Transverse colon (tissue), 4 donors: ENCODE measurements around the gene DNAH5. TPM values are rescaled to one million over a fixed set of nuclear protein-coding genes. Genes with fewer than 3 reads are reported as not detected.

Experiments
- DNase-seq: peaks from one replicate; pipeline ENCODE4 v3.0.0-alpha.2; 2019
- H3K27ac ChIP-seq, 4 donors: fragments of 200-600 bp; sonication (generic); 2 replicates each; pipeline ENCODE4 v1.5.1; 2016 to 2018; ENCODE audit warnings: inconsistent platforms in 4 of 4
- H3K27me3 ChIP-seq: fragments of 200-600 bp; sonication (generic); 2 replicates; pipeline ENCODE4 v1.5.1; 2017; ENCODE audit warnings: inconsistent platforms
- H3K36me3 ChIP-seq, 4 donors: fragments of 200-600 bp; sonication (generic); 2 replicates each; pipeline ENCODE4 v1.5.1; 2017 to 2019; ENCODE audit warnings: inconsistent platforms in 4 of 4
- H3K4me1 ChIP-seq, 4 donors: fragments of 200-600 bp; sonication (generic); 2 replicates each; pipeline ENCODE4 v1.5.1; 2017 to 2020; ENCODE audit warnings: inconsistent platforms in 4 of 4
- H3K4me3 ChIP-seq, 4 donors: fragments of 200-600 bp; sonication (generic); 1 replicate in 1 of 4; 2 replicates in 3 of 4; pipeline versions ENCODE4 v1.5.1 to v1.6.1; 2017 to 2019; ENCODE audit warnings: inconsistent platforms in 4 of 4
- H3K9me3 ChIP-seq, 2 donors: fragments of 200-600 bp; sonication (generic); 2 replicates each; pipeline ENCODE4 v1.5.1; 2017 to 2019; ENCODE audit warnings: inconsistent platforms in 2 of 2
- CTCF ChIP-seq, 5 experiments: fragments of 200-600 bp in 3 of 5; fragments of 450-650 bp in 2 of 5; sonication (generic) in 3 of 5; IDR thresholded peaks; 1 replicate in 2 of 5; 2 replicates in 3 of 5; pipeline ENCODE4 v1.5.1; 2016 to 2017; ENCODE audit warnings: antibody characterized with exemption in 5 of 5, inconsistent platforms in 3 of 5, mild to moderate bottlenecking in 2 of 5, moderate library complexity in 1 of 5
- EP300 ChIP-seq: sonication (generic); formaldehyde crosslinking; IDR thresholded peaks from one replicate; pipeline ENCODE4 v1.6.1; 2017; ENCODE audit warnings: antibody characterized with exemption, low read depth
- POLR2A ChIP-seq: fragments of 450-650 bp; IDR thresholded peaks from one replicate; pipeline ENCODE4 v1.6.1; 2016; ENCODE audit warnings: antibody characterized with exemption, mild to moderate bottlenecking, moderate library complexity
- POLR2AphosphoS5 ChIP-seq, 3 donors: sonication (generic); formaldehyde crosslinking; IDR thresholded peaks; one replicate each; pipeline ENCODE4 v1.6.1; 2016; ENCODE audit warnings: antibody characterized with exemption in 3 of 3
- WGBS, 2 donors: methylation state at CpG; one replicate each; pipeline ENCODE4 v1.1.5; 2018; ENCODE audit warnings: low coverage in 1 of 2; 5-methylcytosine and 5-hydroxymethylcytosine counted together
- in situ Hi-C, 4 donors: fragments of 200-750 bp; cut with MboI; loops; one replicate each; pipeline versions ENCODE4 v1.15.0 to v1.15.1; 2017; ENCODE audit warnings: low sequenced_read_pairs in 3 of 4, low pct_ligation_motif_present in 1 of 4, low pct_unique_long_range_greater_than_20kb in 1 of 4
- intact Hi-C: fragments of 100-400 bp; cut with DNase I; formaldehyde crosslinking; loops from one replicate; pipeline ENCODE4 v1.15.1; 2023; ENCODE audit warnings: low total_unique reads
- total RNA-seq, 4 donors: library from RNA; depleted of rRNA; stranded (reverse); fragments of >200 nt; gene quantifications; one replicate each; pipeline ENCODE4 v1.1.0, GENCODE V29; 2016

Gene DNAH5
- total RNA-seq, 4 donors from 2014 or later: 0.20 to 1.5 (median 0.53) TPM

GRCh38 chr5:13695076-13695712, 249.3 kb downstream of the DNAH5 start:
- in situ Hi-C loops: no loop called here
- TF ChIP-seq POLR2A: no peak
- no peak for TF ChIP-seq POLR2AphosphoS5 (IDR thresholded peaks at IDR 0.05)
- TF ChIP-seq EP300: no peak
- no peak for TF ChIP-seq CTCF (IDR thresholded peaks at IDR 0.05)
- Histone ChIP-seq H3K27me3 (no peaks in the 10 kb centered on the region), H3K27ac (no peak overlapping the region), H3K9me3 (no peaks in the 10 kb centered on the region), H3K36me3 (no peaks in the 10 kb centered on the region), H3K4me1 (no peaks in the 10 kb centered on the region), H3K4me3 (no peak overlapping the region)
- 31 to 38% methylated on average over 6 to 9 of the region's 9 CpGs for WGBS, 2 donors
- intact Hi-C loops: no loop called here
- DNase-seq: no peak

GRCh38 chr5:13692172-13692571, 252.3 kb downstream of the DNAH5 start:
- H3K9me3 ChIP-seq: peaks cover 0 to 5% of the 10 kb centered on the region in 2 donors
- H3K27me3 ChIP-seq: no peaks in the 10 kb centered on the region
- no peak overlapping the region for H3K4me3 ChIP-seq
- intact Hi-C loops (no loop called here), in situ Hi-C loops (no loop called here)
- no peaks in the 10 kb centered on the region for H3K4me1 ChIP-seq
- H3K36me3 ChIP-seq: no peaks in the 10 kb centered on the region
- no peak overlapping the region for H3K27ac ChIP-seq
- no peak for TF ChIP-seq EP300
- no peak for TF ChIP-seq POLR2A
- no peak for TF ChIP-seq POLR2AphosphoS5 (IDR thresholded peaks at IDR 0.05)
- TF ChIP-seq CTCF (IDR thresholded peaks at IDR 0.05): no peak
- DNase-seq: no peak

GRCh38 chr5:13676531-13676930, 268.0 kb downstream of the DNAH5 start:
- no peaks in the 10 kb centered on the region for H3K36me3 ChIP-seq
- no peak overlapping the region for H3K4me3 ChIP-seq
- H3K9me3 ChIP-seq: no peaks in the 10 kb centered on the region
- no peak overlapping the region for H3K27ac ChIP-seq
- 69 to 86% methylated on average over 2 to 4 of the region's 4 CpGs for WGBS, 2 donors
- in situ Hi-C loops: no loop called here
- TF ChIP-seq POLR2A: no peak
- no peak for TF ChIP-seq CTCF (IDR thresholded peaks at IDR 0.05)
- TF ChIP-seq EP300: no peak
- no peak for TF ChIP-seq POLR2AphosphoS5 (IDR thresholded peaks at IDR 0.05)
- DNase-seq: no peak
- H3K27me3 ChIP-seq: no peaks in the 10 kb centered on the region
- H3K4me1 ChIP-seq: no peaks in the 10 kb centered on the region
- intact Hi-C loops: no loop called here

- no peak for DNase-seq
- no peak overlapping the region for H3K4me3 ChIP-seq
- intact Hi-C loops: no loop called here
- H3K9me3 ChIP-seq: no peaks in the 10 kb centered on the region
- in situ Hi-C loops: no loop called here
- no peak overlapping the region for H3K27ac ChIP-seq
- H3K27me3 ChIP-seq: no peaks in the 10 kb centered on the region
- H3K4me1 ChIP-seq: no peaks in the 10 kb centered on the region
- no peaks in the 10 kb centered on the region for H3K36me3 ChIP-seq
- no peak for TF ChIP-seq POLR2AphosphoS5 (IDR thresholded peaks at IDR 0.05)
- no peak for TF ChIP-seq POLR2A
- TF ChIP-seq CTCF (IDR thresholded peaks at IDR 0.05): no peak
- no peak for TF ChIP-seq EP300
Measured at GRCh38 chr5:13674391-13674790, 270.1 kb downstream of the DNAH5 start.
